Fibroblast of skin of scalp (primary cell): Measurements from ENCODE around the gene NKTR.
"Not testable (repeated sequence)": the region's sequence is repeated elsewhere in the genome, so short reads cannot be mapped to it uniquely, and the experiment has no call there.

Experiments used
- DNase-seq: peaks from one replicate; pipeline ENCODE4 v3.0.0-alpha.2; 2013

The NKTR gene

DNA sequence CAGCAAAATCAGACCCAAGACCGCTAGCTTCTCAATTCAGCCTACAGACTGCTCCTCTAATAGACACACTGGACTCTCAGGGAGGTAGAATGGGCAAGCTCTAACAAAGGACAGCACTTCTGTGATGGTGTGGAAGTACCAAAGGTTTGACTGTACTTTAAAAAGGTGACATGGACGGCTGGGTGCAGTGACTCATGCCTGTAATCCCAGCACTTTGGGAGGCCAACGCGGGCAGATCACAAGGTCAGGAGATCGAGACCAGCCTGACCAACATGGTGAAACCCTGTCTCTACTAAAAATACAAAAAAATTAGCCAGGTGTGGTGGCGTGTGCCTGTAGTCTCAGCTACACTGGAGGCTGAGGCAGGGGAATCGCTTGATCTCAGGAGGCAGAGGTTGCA, 3.4 kb upstream of the NKTR start:
- not testable (repeated sequence) for DNase-seq

GRCh38 chr3:42600958-42601675, 631 bp downstream of the NKTR start:
- peak; percentile 57 for DNase-seq

- no peak for DNase-seq
Observed at GRCh38 chr3:42601896-42602581, 1.6 kb downstream of the NKTR start.

GRCh38 chr3:42602961-42603360, 2.5 kb downstream of the NKTR start:
- DNase-seq = no peak

GRCh38 chr3:42605546-42606173, 5.2 kb downstream of the NKTR start:
- DNase-seq = no peak

GRCh38 chr3:42608581-42608980, 8.1 kb downstream of the NKTR start:
- no peak for DNase-seq

- DNase-seq = no peak
Observed at GRCh38 chr3:42610976-42611375, 10.5 kb downstream of the NKTR start.

GRCh38 chr3:42612217-42612616, 11.7 kb downstream of the NKTR start:
- DNase-seq = no peak

DNA sequence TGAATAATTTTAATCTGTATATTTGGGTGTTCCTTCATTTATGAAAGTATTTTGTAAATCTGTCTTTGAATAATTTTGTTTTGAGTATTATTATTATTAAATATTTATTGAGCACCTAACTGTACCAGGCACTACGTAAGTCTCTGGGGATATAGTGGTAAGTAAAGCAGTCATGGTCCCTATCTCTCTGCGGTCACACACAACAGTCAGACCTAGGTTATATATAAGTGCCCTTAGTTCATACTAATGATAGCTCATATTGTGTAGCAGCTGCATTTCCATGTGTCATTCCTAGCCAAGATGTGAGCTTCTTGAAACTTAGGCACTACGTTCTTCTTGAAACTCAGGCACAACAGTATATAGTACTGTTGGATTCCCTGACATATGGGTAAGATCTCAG, 12.4 kb downstream of the NKTR start:
- no peak for DNase-seq

DNA sequence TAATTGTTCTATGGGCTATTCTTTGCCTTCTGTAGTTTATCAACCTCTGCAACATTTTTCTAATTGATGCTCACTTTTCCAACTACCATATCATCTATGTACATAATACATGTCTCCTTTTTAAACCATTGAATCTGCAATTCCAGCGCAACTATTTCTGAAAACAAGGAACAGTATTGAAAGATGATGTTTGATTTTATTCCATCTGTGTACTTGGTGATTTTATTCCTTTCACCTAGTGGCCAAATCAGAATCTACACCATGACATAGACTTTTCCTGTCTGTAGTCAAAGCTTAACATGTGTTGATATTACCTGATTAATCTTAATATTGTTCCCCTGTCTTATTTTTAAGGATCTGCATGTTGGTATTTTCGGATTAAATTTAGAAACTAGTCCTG, 13.0 kb downstream of the NKTR start:
- no peak for DNase-seq

DNA sequence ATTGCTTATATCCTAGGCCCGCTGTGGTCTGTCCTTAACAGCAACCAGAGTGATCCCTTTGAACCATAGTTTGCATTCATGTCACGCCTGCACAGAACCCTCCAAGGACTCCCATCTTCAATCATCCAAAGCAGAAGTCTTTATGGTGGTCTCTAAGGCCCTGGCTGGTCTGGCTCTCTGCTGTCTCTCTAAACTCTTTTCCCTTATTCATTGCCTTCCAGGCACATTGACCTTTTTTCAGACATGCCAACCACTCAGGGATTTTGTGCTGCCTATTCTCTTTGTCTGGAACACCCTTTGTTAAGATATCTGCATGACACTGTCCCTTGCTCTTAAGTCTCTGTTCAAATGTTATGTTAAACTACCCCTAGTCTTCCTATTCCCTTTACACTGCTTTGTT, 31.1 kb downstream of the NKTR start:
- no peak for DNase-seq

GRCh38 chr3:42632146-42632545, 31.7 kb downstream of the NKTR start:
- no peak for DNase-seq

DNA sequence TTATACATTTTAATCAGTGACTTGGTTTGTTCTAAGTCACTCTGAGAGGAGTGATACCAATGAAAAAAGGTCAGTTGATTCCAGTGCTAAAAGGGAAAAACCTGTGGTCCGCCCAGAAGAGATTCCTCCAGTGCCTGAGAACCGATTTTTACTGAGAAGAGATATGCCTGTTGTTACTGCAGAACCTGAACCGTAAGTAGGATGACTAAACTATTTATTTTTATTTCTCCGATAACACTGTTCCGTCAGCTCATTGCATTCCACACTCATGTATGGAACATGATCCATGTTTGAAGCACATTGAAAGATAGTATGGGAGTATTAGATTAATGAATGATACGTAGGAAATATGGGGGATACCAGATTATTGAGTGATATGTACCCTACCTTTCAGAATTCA, 33.1 kb downstream of the NKTR start:
- no peak for DNase-seq

- DNase-seq = no peak
Observed at GRCh38 chr3:42635111-42635510, 34.6 kb downstream of the NKTR start.

DNA sequence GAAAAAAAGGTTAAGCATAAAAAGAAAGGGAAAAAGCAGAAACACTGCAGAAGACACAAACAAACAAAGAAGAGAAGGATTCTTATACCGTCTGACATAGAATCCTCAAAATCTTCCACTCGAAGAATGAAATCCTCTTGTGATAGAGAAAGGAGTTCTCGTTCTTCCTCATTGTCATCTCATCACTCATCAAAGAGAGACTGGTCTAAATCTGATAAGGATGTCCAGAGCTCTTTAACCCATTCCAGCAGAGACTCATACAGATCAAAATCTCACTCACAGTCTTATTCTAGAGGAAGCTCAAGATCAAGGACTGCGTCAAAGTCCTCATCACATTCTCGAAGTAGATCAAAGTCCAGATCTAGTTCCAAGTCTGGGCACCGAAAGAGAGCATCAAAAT, 36.5 kb downstream of the NKTR start:
- no peak for DNase-seq

DNA sequence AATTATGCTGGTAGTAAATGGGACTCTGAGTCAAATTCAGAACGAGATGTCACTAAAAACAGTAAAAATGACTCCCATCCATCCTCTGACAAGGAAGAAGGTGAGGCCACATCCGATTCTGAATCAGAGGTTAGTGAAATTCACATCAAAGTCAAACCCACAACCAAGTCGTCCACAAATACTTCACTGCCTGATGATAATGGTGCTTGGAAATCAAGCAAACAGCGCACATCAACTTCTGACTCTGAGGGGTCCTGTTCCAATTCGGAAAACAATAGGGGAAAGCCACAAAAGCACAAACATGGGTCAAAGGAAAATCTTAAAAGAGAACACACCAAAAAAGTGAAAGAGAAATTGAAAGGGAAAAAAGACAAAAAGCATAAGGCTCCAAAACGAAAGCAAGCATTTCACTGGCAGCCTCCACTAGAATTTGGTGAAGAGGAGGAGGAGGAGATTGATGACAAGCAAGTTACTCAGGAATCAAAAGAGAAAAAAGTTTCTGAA, 37.9 kb downstream of the NKTR start:
- DNase-seq = no peak

GRCh38 chr3:42639192-42639591, 38.7 kb downstream of the NKTR start:
- no peak for DNase-seq

DNA sequence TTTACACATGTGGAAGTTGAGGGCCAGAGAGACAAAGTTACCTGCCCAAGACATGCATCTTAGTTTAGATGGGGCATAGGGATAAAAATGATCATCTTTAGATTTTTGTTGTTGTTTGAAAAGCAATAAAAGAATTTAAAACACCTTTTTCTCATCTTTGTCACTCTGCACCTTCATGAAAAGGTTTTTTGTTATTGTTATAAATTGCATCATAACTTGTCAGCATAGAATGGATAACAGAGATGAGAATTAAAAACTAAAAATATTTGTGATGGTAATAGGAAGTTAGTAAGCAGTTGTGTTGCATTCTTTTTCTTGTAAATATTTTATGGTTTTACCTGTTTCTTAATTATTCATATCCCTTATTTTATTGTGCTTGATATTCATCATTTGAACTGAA, 39.6 kb downstream of the NKTR start:
- DNase-seq = no peak

DNA sequence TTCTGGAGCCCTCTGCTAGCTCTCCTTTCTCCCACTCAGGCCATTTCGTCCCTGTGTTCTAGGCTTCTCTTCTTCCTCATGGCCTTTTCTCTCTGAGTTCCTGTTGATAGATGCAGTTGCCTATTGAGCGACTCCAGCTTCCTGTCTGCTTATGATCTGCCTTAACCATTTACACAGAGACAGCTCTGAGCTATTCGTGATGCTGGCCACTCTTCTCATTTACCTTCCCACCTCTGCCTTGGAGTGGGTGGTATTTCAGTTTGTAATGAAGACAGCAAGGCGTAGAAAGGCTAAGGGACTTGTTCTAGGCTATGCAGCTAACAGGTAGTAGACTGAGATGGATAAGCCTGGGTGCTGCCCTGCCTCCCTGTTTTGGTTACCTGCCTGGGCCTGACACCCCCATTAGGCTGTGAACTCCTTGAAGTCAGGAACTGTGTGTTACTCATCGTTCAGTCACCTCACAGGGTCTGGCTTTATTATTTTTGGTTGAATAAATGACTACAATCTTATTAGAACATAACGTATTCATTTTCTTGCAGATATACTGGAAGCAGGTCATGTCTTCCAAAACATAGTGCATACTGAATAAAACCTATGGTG, 40.4 kb downstream of the NKTR start:
- no peak for DNase-seq

DNA sequence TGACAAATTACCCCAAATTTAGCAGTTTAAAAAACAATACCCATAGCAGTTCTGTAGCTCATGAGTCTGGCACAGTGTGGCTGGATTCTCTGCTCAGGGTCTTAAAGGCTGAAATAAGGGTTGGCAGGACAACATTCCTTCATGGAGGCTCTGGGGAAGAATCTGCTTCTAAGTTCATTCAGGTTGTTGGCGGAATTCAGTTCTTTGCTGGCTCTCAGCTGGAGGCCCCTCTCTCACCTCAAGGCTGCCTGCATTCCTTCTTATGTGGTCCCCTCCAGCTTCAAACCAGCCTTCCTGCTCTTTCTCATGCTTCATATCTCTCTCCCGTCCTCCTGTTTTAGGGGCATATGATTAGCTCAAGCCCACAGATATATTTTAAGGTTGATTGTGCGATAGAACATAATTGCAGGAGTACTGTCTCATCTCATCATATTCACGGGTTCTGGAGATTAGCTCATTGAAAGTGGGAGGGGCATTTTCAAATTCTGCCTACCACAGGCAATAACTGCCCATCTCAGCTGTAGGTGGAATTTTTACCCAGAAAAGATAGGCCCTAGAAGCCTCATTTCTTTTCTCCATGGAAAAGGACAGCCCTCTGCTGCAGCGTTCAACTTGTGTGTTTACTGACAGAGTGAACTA, 47.5 kb downstream of the NKTR start:
- no peak for DNase-seq

DNA sequence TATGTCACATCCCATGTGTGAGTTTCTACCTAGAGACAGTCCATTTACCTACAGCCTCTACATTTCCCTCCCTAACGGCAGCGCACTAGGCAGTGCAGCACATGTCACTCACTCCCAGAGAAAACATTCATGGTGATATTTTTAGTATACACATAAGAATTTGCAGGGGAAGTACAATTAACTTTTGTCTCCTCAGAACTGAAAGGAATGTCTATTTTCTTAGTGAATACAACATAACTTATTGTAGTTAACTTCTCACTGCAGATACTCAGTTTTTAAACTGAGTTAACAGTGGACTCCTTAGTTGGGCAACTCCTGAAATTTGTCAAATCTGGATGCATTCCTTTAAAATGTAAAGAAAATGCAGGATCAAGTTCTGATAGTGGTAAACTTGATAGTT, 48.5 kb downstream of the NKTR start:
- DNase-seq = no peak

- no peak for DNase-seq
Observed at GRCh38 chr3:42649783-42650182, 49.3 kb downstream of the NKTR start.
